WTC11 (cell line): Measurements from ENCODE around the gene SYTL2. TPM values are rescaled to one million over a fixed set of nuclear protein-coding genes. Genes with fewer than 3 reads are reported as not detected.
A peak's percentile ranks its signal among the peaks of the same experiment; 100 is the strongest.

Experiments used
- ATAC-seq: fragments of 200-7000 bp; cut with Tn5 transposase; 2 replicates; pipeline ENCODE4 v1.10.0; 2021; ENCODE audit warnings: mild to moderate bottlenecking, moderate library complexity
- CTCF ChIA-PET: fragments of 300-600 bp; sonication (Branson Sonifier 250); formaldehyde crosslinking; loops from one replicate; lab custom pipeline; 2021; ENCODE audit warnings: antibody characterized with exemption; lab: Charles Lee
- POLR2A ChIA-PET: fragments of 350-600 bp; sonication (Branson Sonifier 250); formaldehyde crosslinking; loops from one replicate; lab custom pipeline; 2021; ENCODE audit warnings: antibody characterized with exemption; lab: Charles Lee
- DNase-seq: peaks from one replicate; pipeline ENCODE4 v3.0.0; 2021; ENCODE audit warnings: low spot score
- H3K27ac Mint-ChIP-seq: 2 replicates; pipeline ENCODE4 v1.8.0; 2021; ENCODE audit warnings: mixed read lengths
- H3K27me3 Mint-ChIP-seq: 2 replicates; pipeline ENCODE4 v1.8.0; 2021; ENCODE audit warnings: low read depth, mild to moderate bottlenecking, moderate library complexity, mixed read lengths
- H3K36me3 Mint-ChIP-seq: 2 replicates; pipeline ENCODE4 v1.8.0; 2021; ENCODE audit warnings: mixed read lengths
- H3K4me1 Mint-ChIP-seq: 2 replicates; pipeline ENCODE4 v1.8.0; 2022; ENCODE audit warnings: mixed read lengths
- H3K4me3 Mint-ChIP-seq: 2 replicates; pipeline ENCODE4 v1.8.0; 2021; ENCODE audit warnings: mild to moderate bottlenecking, moderate library complexity, mixed read lengths
- H3K9me3 Mint-ChIP-seq: 2 replicates; pipeline ENCODE4 v1.8.0; 2021; ENCODE audit warnings: mixed read lengths
- E2F5 ChIP-seq: sonication (generic); formaldehyde crosslinking; IDR thresholded peaks from 2 replicates; pipeline ENCODE4 v1.8.1; 2022; ENCODE audit warnings: mild to moderate bottlenecking, moderate library complexity, missing genetic modification reagents
- FOXP1 ChIP-seq: sonication (generic); formaldehyde crosslinking; IDR thresholded peaks from 2 replicates; pipeline ENCODE4 v1.8.0; 2022; ENCODE audit warnings: missing genetic modification reagents, mild to moderate bottlenecking, moderate library complexity, borderline replicate concordance
- KAT7 ChIP-seq: sonication (generic); formaldehyde crosslinking; IDR thresholded peaks from 2 replicates; pipeline ENCODE4 v1.8.1; 2023; ENCODE audit warnings: missing genetic modification reagents, mild to moderate bottlenecking, borderline replicate concordance
- STAT6 ChIP-seq: sonication (generic); formaldehyde crosslinking; conservative IDR thresholded peaks from 2 replicates; pipeline ENCODE4 v1.8.1; 2023; ENCODE audit warnings: mild to moderate bottlenecking, low read depth, missing genetic modification reagents, moderate library complexity
- total RNA-seq: library from RNA; stranded (reverse); gene quantifications from 3 replicates; pipeline ENCODE4 v1.2.3, GENCODE V29; 2021

Gene SYTL2
- total RNA-seq, 1 experiment from 2014 or later = 7.1 TPM

GRCh38 chr11:85647078-85647477, 163.9 kb downstream of the SYTL2 start:
- peak overlapping the region; percentile 91 for H3K4me3 Mint-ChIP-seq
- H3K36me3 Mint-ChIP-seq = peaks cover 4% of the 10 kb centered on the region; the same call in 1 of the 2 replicates
- DNase-seq = no peak
- H3K27me3 Mint-ChIP-seq = no peaks in the 10 kb centered on the region
- peaks cover 32% of the 10 kb centered on the region for H3K4me1 Mint-ChIP-seq
- no peak for ATAC-seq
- TF ChIP-seq FOXP1 (no peak), STAT6 (no peak), E2F5 (no peak), KAT7 (CRISPR knock-in tag) (no peak)
- POLR2A ChIA-PET = interaction anchor here (0.5 to 3.3 kb wide), 12 partner anchors 9 to 422 kb away, joined by 3 to 24 read pairs (median 4); partner anchors contain the start of genes CREBZF, DLG2, PICALM and TMEM126B
- peak overlapping the region; percentile 95 for H3K27ac Mint-ChIP-seq
- no peaks in the 10 kb centered on the region for H3K9me3 Mint-ChIP-seq
- CTCF ChIA-PET = interaction anchor here (1.0 to 2.0 kb wide), 4 partner anchors 10 to 183 kb away, joined by 3 to 6 read pairs (median 4); no protein-coding TSS in a partner anchor

Other genes starting within 250 kb of the SYTL2 start
- 12.9 to 17.5 TPM (median 15.2 TPM) in 3 replicates for gene DLG2, start 183.8 kb downstream of the SYTL2 start, total RNA-seq
- 52.8 to 65.8 TPM (median 63.8 TPM) in 3 replicates for gene TMEM126B, start 182.5 kb downstream of the SYTL2 start, total RNA-seq
- 34.6 to 37.2 TPM (median 36.9 TPM) in 3 replicates for gene TMEM126A, start 163.2 kb downstream of the SYTL2 start, total RNA-seq
- 46.9 to 54.6 TPM (median 48.6 TPM) in 3 replicates for gene CREBZF, start 146.0 kb downstream of the SYTL2 start, total RNA-seq
- gene CCDC89, start 124.9 kb downstream of the SYTL2 start, total RNA-seq = not detected in 3 replicates
- not detected in 3 replicates for gene CCDC83, start 44.2 kb upstream of the SYTL2 start, total RNA-seq